KOPT-K1 (cell line): ENCODE measurements around the gene DPY19L1.
"Not testable (repeated sequence)": the region's sequence is repeated elsewhere in the genome, so short reads cannot be mapped to it uniquely, and the experiment has no call there.

ENCODE experiments used
- H3K27ac ChIP-seq: fragments of 200-600 bp; sonication (generic); 2 replicates; pipeline ENCODE4 v1.5.1; 2016; ENCODE audit warnings: antibody characterized with exemption, mild to moderate bottlenecking, low read depth, low read length; ENCODE audit not compliant: poor library complexity, severe bottlenecking
- H3K36me3 ChIP-seq: fragments of 200-600 bp; sonication (generic); 2 replicates; pipeline ENCODE4 v1.5.1; 2017; ENCODE audit warnings: antibody characterized with exemption, mild to moderate bottlenecking, low read length, moderate library complexity; ENCODE audit not compliant: insufficient read depth
- H3K9me3 ChIP-seq: fragments of 200-600 bp; sonication (generic); 2 replicates; pipeline ENCODE4 v1.5.1; 2017; ENCODE audit warnings: antibody characterized with exemption, low read length, mild to moderate bottlenecking; ENCODE audit not compliant: insufficient read depth, poor library complexity, severe bottlenecking

DPY19L1 gene

DNA sequence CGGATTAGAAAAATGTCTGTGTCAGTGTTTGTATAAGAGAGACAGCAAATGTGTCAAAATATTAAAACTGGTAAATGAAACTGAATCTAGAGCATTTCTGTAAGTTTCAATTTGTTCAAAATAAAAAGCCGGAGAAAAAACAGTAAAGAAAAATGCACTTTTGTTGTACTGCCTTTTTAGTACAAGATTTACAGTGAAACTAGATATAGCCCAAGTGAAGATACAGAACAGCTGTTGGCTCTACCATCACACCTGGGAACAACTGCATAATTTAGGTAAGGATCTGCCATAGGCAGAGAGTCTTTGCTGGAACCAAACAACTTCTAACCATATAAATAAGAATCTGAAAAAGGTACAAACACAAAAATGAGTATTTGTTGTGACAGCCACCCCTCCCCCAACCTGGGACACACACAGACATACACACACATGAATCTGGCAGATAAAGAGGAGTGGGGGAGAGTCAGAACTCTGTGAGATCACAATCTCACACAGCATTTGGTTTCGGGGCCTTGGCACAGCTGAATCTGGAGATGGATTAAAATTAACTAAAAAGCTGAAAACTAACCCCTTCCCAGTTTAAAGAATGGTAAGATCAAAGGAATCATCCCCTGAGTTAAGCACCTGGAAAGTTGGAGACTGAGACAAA is 54.8 kb downstream of the DPY19L1 start:
- H3K27ac ChIP-seq: no peak overlapping the region
- no peaks in the 10 kb centered on the region for H3K36me3 ChIP-seq
- H3K9me3 ChIP-seq: no peaks in the 10 kb centered on the region

DNA sequence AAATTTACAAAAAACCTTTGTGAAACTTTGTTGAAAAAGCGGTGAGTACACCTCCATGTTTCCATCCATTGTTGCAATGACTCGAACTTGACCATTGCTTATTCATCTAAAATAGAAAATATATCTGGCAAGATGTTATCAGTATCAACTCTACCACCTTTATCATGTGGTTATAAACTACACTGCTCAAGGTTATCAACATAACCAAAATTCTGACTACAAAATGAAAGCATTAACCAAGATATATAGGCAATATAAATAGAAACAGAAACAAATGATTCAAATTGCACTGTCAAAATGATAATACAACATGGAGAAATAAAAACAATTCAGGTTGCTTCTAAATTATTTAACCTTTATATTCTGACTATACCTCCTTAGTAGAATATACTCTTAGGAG is 58.2 kb downstream of the DPY19L1 start:
- not testable (repeated sequence) for H3K9me3 ChIP-seq, H3K36me3 ChIP-seq, H3K27ac ChIP-seq

GRCh38 chr7:34973400-34973760 is 63.9 kb downstream of the DPY19L1 start:
- no peaks in the 10 kb centered on the region for H3K36me3 ChIP-seq
- no peaks in the 10 kb centered on the region for H3K9me3 ChIP-seq
- H3K27ac ChIP-seq: no peak overlapping the region

- H3K9me3 ChIP-seq, H3K27ac ChIP-seq, H3K36me3 ChIP-seq: not testable (repeated sequence)
Observed at GRCh38 chr7:34972739-34973399, 64.4 kb downstream of the DPY19L1 start.

DNA sequence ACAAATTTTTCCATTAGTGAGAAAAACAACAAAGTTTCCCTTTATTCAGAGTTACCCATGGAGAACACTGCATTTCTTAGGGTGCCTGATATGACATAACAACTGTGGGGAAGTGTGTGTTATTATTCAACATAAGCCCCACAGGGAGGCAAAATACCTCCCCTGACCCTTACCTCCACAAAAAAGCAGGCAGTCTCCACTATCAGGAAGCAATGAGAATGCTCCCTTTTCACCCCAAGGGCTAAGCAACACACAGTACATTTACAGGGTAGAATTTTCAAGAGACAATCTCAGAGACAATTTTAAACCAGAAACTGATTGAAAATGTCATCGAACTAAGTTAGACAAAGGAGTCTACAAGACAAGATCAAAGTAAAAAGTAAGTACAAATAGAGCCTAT is 69.5 kb downstream of the DPY19L1 start:
- H3K27ac ChIP-seq, H3K9me3 ChIP-seq, H3K36me3 ChIP-seq: not testable (repeated sequence)

DNA sequence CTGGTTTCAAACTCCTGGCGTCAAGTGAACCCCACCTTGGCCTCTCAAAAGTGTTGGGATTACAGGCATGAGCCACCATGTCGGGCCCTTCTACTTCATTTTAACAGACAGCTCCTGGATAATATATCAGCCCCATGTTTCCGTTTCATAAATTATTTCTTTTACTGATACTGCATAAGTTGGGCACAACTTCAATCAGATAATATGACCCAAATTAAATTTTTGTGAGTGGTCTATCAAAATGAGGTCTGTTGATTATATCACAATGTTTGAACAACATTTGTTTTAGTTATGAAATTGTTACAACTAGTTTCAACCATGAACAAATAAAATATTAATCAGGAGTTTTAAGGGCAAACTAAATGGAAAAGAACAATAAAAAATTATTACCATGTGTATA is 70.8 kb downstream of the DPY19L1 start:
- H3K36me3 ChIP-seq, H3K27ac ChIP-seq, H3K9me3 ChIP-seq: not testable (repeated sequence)

DNA sequence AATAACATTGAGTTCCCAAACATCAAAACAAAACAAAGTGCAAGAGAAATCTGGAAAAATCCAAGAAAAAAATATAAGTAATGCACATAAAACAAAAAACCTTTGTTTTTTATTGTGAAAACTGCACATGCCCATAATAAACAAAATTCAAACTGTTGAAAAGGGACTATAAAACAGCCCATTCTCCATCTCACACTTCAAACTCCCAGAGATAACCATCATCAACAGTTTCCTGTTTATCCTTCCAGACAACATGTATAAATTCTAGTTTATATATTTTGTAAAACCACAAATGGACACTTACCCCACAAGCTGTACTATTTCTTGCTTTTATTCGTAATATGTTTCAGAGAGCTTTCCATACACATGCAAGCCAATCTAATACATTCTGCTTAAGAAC is 79.3 kb downstream of the DPY19L1 start:
- H3K9me3 ChIP-seq: no peaks in the 10 kb centered on the region
- H3K36me3 ChIP-seq: no peaks in the 10 kb centered on the region
- no peak overlapping the region for H3K27ac ChIP-seq

- no peak overlapping the region for H3K27ac ChIP-seq
Observed at GRCh38 chr7:34952822-34953221, 84.5 kb downstream of the DPY19L1 start.

DNA sequence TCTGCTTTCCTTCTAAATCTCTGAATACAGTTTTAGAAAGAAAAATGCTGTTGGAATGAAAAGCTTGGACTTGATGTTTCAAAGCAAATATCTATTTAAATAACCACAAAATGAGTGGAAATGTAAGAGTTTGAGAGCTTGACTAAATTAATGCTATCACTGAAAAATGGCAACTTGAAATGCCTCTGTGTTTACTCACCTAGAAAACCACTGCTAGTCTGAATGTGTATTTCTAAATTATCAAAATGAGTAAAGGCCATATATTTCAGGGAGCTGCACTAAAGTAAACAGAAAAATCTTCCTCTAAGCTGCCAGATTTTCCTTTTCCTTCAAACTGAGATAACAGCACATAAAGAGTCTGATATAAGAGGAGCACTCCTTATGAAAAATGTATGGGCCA is 87.9 kb downstream of the DPY19L1 start:
- Histone ChIP-seq H3K9me3 (no peaks in the 10 kb centered on the region), H3K36me3 (no peaks in the 10 kb centered on the region), H3K27ac (no peak overlapping the region)

More at GRCh38 chr7:34952822-34953221, 84.5 kb downstream of the DPY19L1 start:
- H3K36me3 ChIP-seq: no peaks in the 10 kb centered on the region
- H3K9me3 ChIP-seq: no peaks in the 10 kb centered on the region

DNA sequence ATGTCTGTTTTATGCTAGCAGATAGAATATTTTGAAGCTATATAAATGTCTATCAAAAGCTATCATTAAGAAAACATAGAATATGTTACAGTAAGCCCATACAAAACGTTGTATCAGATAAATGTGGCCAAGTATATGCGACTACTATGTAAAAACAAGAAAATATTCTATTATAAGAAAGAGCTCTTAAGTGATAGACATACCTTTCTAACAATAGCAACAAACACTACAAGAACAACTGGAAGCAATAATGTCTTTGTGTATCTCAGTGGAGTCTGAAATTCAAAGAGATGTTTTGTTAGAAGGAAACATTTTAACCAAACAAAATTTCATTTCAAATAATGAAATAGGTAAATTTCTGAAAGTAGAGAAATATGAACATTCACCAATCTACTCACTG is 89.9 kb downstream of the DPY19L1 start:
- H3K36me3 ChIP-seq: not testable (repeated sequence)

DNA sequence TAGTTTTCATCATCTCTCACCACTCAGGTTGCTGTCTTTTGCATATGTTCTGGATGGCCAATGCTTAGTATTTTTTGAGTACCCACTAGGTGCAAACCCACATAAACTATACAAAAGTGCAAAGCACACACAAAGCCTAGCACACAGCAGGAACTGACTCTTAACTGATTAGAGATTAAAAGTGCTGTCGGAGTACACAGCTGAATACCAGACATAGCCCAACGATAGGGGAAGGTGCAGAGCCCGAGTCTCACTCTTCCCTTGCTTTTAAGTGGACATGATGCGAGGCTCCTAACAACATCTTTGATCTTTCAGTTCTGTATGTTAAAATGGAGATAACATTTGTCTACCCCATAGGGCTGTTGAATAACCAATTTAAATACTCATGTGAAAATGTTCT is 90.8 kb downstream of the DPY19L1 start:
- no peak overlapping the region for H3K27ac ChIP-seq
- no peaks in the 10 kb centered on the region for H3K36me3 ChIP-seq
- no peaks in the 10 kb centered on the region for H3K9me3 ChIP-seq

More for the DNA sequence above, 89.9 kb downstream of the DPY19L1 start:
- not testable (repeated sequence) for H3K9me3 ChIP-seq, H3K27ac ChIP-seq

DNA sequence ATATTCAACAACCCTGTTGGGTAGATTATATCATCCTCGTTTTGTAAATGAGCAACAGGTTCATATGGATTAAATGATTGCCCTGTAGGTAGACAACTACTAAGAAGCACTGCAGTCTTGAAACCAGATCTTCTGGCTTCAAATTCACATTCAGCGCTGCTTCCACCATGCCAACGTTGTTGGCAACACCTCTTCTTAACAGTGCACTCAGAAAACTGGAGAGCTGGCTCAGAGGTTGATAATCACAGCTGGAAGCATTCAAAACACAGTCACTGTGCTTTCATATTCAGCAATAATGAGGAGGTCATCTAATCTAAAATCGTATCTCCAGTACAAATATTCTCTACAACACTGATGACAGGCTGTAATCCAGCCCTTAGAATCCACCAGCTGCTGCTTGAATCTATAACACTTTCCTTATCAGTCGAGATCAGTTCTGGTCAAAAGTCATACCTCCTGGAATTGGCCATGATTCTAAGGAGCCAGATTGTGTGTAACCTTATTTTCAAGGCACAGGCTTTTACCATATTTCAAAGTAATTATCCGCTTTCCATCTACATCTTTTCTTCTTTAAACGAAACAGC is 91.3 kb downstream of the DPY19L1 start:
- not testable (repeated sequence) for H3K27ac ChIP-seq, H3K36me3 ChIP-seq, H3K9me3 ChIP-seq

DNA sequence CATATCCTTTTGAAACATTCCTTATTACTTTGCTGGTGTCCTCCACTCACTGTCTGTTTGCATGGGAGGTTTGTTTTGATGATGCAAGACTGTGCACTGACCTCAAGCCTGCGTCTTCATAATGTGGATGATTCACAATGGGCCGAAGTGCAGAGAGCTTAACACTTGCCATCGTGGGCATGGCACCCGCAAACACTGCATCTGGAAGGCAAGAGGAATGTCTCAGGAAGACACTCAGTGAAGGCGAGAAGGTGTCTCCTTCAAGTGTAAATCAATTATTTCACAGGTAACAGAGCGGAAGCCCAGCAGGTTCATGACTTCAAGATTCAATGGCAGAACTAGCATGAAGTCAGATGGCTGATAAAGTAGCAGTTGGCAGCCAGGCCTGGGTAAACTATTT is 98.1 kb downstream of the DPY19L1 start:
- Histone ChIP-seq H3K36me3 (no peaks in the 10 kb centered on the region), H3K27ac (no peak overlapping the region), H3K9me3 (no peaks in the 10 kb centered on the region)

GRCh38 chr7:34935735-34936165 is 101.5 kb downstream of the DPY19L1 start:
- H3K27ac ChIP-seq, H3K9me3 ChIP-seq, H3K36me3 ChIP-seq: not testable (repeated sequence)

DNA sequence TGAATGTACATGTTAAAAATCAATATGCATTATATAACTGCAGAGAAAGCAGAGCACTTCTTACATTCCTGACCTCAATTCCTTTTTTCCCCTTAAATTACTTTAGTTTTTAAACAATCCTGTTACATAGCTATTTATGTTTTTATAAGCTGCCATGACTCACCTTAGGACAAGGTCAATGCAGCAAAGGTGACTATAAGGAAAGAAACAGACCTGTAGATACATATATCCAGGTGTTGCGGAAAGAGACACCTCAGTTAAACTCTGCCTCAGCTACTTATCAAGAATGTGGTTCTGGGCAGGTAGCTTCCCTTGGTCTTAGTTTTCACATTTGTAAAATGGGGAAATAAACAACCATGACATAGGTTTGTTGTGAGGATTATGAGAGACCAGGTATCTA is 105.5 kb downstream of the DPY19L1 start:
- H3K9me3 ChIP-seq: no peaks in the 10 kb centered on the region
- no peak overlapping the region for H3K27ac ChIP-seq
- H3K36me3 ChIP-seq: no peaks in the 10 kb centered on the region

GRCh38 chr7:34929783-34930182 is 107.5 kb downstream of the DPY19L1 start:
- H3K27ac ChIP-seq, H3K36me3 ChIP-seq, H3K9me3 ChIP-seq: not testable (repeated sequence)
